ENCODE results near the gene LCT.

DNA sequence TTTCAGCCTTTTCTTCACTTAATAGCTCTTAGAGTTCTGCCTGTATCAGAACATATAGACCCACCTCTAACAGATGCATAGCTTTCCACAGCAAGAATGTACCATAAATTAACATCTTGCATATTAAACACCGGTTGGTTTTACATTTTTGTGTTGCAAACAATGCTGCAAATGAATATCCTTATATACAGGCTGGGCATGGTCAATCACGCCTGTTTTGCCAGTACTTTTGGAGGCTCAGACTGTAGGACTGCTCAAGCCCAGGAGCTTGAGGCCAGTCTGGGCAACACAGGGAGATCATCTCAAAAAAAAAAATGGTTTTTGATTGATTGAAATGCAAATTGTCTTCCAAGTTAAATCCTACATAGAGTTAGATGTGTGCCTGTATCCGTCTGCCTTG is 1.5 kb upstream of the LCT start:
- TF ChIP-seq, protein P1, sequence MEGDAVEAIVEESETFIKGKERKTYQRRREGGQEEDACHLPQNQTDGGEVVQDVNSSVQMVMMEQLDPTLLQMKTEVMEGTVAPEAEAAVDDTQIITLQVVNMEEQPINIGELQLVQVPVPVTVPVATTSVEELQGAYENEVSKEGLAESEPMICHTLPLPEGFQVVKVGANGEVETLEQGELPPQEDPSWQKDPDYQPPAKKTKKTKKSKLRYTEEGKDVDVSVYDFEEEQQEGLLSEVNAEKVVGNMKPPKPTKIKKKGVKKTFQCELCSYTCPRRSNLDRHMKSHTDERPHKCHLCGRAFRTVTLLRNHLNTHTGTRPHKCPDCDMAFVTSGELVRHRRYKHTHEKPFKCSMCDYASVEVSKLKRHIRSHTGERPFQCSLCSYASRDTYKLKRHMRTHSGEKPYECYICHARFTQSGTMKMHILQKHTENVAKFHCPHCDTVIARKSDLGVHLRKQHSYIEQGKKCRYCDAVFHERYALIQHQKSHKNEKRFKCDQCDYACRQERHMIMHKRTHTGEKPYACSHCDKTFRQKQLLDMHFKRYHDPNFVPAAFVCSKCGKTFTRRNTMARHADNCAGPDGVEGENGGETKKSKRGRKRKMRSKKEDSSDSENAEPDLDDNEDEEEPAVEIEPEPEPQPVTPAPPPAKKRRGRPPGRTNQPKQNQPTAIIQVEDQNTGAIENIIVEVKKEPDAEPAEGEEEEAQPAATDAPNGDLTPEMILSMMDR (IDR thresholded peaks at IDR 0.05; ENCODE audit: insufficient read depth, low read length), result no peak
- TF ChIP-seq SPI1 (IDR thresholded peaks at IDR 0.05; ENCODE audit: borderline replicate concordance, low read depth), result no peak
